Stimulated activated CD8-positive, alpha-beta memory T cell treated with anti-CD3 and anti-CD28 coated beads, Interleukin-4, amount 100 ng/mL, for 24 hours (primary cell): Measurements from ENCODE around the gene USP9X.
A peak's percentile ranks its signal among the peaks of the same experiment; 100 is the strongest.
"Not testable (repeated sequence)": the region's sequence is repeated elsewhere in the genome, so short reads cannot be mapped to it uniquely, and the experiment has no call there.

Experiments used
- DNase-seq: peaks from one replicate; pipeline ENCODE4 v3.0.0-alpha.2; 2020; ENCODE audit warnings: low read depth

USP9X gene

GRCh38 chrX:41122664-41123257 lies 37.5 kb downstream of the USP9X start:
- no peak for DNase-seq

GRCh38 chrX:41127477-41128192 lies 42.4 kb downstream of the USP9X start:
- DNase-seq, result no peak

GRCh38 chrX:41128955-41129354 lies 43.7 kb downstream of the USP9X start:
- no peak for DNase-seq

- no peak for DNase-seq
Observed at GRCh38 chrX:41131766-41132165, 46.5 kb downstream of the USP9X start.

GRCh38 chrX:41133551-41133950 lies 48.3 kb downstream of the USP9X start:
- no peak for DNase-seq

- no peak for DNase-seq
Observed at GRCh38 chrX:41137589-41137988, 52.3 kb downstream of the USP9X start.

GRCh38 chrX:41142130-41142910 lies 57.1 kb downstream of the USP9X start:
- DNase-seq, result no peak

- DNase-seq, result no peak
Observed at GRCh38 chrX:41144873-41145272, 59.6 kb downstream of the USP9X start.

- DNase-seq, result no peak
Observed at GRCh38 chrX:41145920-41146608, 60.8 kb downstream of the USP9X start.

GRCh38 chrX:41148553-41148952 lies 63.3 kb downstream of the USP9X start:
- DNase-seq, result no peak

GRCh38 chrX:41150043-41150442 lies 64.8 kb downstream of the USP9X start:
- DNase-seq, result no peak

GRCh38 chrX:41151726-41152125 lies 66.5 kb downstream of the USP9X start:
- not testable (repeated sequence) for DNase-seq

- DNase-seq, result no peak
Observed at GRCh38 chrX:41152221-41152620, 67.0 kb downstream of the USP9X start.

- no peak for DNase-seq
Observed at GRCh38 chrX:41153448-41153847, 68.2 kb downstream of the USP9X start.

- no peak for DNase-seq
Observed at GRCh38 chrX:41153957-41154356, 68.7 kb downstream of the USP9X start.

- DNase-seq, result no peak
Observed at GRCh38 chrX:41164449-41164848, 79.2 kb downstream of the USP9X start.

GRCh38 chrX:41167888-41168287 lies 82.6 kb downstream of the USP9X start:
- DNase-seq, result no peak

- DNase-seq, result no peak
Observed at GRCh38 chrX:41176263-41176662, 91.0 kb downstream of the USP9X start.

- no peak for DNase-seq
Observed at GRCh38 chrX:41177297-41177696, 92.1 kb downstream of the USP9X start.

GRCh38 chrX:41178201-41178600 lies 93.0 kb downstream of the USP9X start:
- no peak for DNase-seq

- DNase-seq, result peak; percentile 24
Observed at GRCh38 chrX:41180194-41180908, 95.1 kb downstream of the USP9X start.

GRCh38 chrX:41184312-41184711 lies 99.1 kb downstream of the USP9X start:
- DNase-seq, result no peak
